Stimulated activated CD8-positive, alpha-beta memory T cell treated with anti-CD3 and anti-CD28 coated beads, Interleukin-7, amount 100 ng/mL, for 4 hours (primary cell): ENCODE data around the gene C1orf21.
"Not testable (repeated sequence)": the region's sequence is repeated elsewhere in the genome, so short reads cannot be mapped to it uniquely, and the experiment has no call there.

Experiments
- DNase-seq, 2 donors: peaks; one replicate each; pipeline ENCODE4 v3.0.0-alpha.2; 2020; ENCODE audit warnings: low read depth in 2 of 2

C1orf21 gene

DNA sequence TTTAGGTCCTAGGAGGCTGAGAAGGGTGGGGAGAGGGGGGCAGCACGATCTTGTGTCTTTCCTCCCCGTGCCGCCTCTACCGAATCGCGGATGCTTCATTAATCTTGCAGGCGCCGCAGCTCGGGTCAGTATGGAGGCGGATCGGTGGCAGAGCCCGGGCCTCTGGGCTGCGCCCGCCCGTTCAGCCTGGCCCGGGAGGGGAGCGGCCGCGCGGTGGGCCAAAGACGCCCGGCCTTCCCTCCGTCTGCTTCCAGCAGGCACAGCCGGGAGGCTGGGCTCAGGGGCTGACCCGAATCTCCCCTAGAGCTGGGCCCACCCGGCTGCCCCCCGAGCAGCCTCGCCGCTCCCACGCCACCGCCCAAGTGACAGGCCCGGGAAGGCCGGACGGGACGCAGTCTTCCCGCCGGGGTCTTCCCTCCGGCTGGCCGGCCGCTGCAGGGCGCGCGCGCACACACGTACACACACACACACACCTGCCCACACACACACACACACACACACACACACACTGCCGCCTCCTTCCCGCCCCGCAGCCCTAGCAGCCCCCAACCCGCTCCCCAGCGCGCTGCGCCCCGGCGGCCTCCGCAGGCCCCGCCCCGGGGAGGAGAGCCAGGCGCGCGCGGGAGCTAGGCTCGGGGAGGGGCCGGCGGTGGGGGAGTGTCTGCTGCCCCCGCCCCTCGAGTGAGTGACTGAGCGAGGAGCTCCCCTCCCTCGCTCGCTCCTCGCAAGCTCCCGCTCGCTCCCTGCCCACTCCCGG, at the start of gene C1orf21:
Gene C1orf21, plus strand, starts transcription at position 718 of the 757 bp plus-strand sequence. CDS start 90,481 bp downstream, outside the sequence.
- peak; percentile 32 to 77 for DNase-seq

DNA sequence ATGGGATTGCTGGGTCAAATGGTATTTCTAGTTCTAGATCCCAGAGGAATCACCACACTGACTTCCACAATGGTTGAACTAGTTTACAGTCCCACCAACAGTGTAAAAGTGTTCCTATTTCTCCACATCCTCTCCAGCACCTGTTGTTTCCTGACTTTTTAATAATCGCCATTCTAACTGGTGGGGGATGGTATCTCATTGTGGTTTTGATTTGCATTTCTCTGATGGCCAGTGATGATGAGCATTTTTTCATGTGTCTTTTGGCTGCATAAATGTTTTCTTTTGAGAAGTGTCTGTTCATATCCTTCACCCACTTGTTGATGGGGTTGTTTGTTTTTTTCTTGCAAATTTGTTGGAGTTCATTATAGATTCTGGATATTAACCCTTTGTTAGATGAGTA, 49.0 kb upstream of the C1orf21 start:
- DNase-seq = not testable (repeated sequence)

- no peak for DNase-seq
Observed at GRCh38 chr1:184340984-184341383, 45.8 kb upstream of the C1orf21 start.

DNA sequence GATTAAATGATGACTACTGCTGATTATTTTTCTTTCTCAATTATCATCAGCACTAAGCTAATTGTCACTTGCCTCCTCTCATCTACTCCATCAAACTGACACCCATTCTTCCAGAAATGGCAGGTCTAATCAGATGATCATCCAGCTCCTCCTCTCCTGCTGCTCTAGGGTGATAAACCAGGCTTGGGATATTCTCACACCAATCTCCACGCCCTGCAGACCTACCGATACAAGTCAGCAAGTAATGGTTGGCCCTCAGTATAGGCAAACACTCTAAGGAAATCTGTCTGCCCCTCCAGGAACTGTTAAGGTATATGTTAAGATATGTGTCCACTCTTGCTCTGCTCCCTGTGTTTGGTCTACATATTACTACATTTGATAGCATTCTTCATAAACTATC, 36.3 kb upstream of the C1orf21 start:
- no peak for DNase-seq

GRCh38 chr1:184351416-184351975, 35.3 kb upstream of the C1orf21 start:
- no peak for DNase-seq

DNA sequence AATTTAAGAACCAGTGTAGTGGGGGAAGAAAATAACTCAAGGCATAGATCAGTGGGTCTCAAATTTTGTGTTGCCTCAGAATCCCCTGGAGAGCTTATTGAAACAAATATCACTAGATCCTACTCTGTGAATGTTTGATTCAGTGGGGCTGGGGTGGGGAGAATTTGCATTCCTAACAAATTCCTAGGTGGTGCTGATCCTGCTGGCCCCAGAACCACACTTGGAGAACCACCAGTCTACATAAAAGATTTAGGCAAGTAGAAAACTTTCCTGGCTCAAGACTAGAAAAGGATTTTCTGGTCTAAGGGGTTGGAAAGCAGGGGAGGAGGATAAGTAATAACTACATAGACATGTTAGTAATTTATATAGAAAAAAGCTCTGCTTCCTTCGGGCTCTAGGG, 34.1 kb upstream of the C1orf21 start:
- DNase-seq = no peak

GRCh38 chr1:184354719-184355118, 32.1 kb upstream of the C1orf21 start:
- no peak for DNase-seq

- no peak for DNase-seq
Observed at GRCh38 chr1:184356891-184357290, 29.9 kb upstream of the C1orf21 start.

DNA sequence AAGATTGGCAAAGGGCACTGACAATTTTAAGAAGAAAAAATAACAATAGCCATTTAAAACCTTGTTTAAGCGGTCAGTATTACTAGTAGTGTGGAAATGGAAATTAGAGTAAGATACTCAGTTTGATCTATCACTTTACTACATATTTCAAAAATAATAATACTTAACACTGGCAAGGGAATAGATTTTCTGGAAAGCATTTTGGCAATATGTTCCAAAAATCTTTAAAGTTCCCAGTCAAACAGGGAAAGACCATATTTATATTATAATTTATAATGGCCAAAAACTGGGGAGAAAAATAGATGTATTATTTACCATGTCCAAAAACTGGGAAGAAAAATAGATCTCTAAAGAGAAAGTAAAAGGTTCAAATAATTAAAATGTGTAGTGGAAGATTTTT, 28.6 kb upstream of the C1orf21 start:
- no peak for DNase-seq

GRCh38 chr1:184359909-184360308, 26.9 kb upstream of the C1orf21 start:
- no peak for DNase-seq

DNA sequence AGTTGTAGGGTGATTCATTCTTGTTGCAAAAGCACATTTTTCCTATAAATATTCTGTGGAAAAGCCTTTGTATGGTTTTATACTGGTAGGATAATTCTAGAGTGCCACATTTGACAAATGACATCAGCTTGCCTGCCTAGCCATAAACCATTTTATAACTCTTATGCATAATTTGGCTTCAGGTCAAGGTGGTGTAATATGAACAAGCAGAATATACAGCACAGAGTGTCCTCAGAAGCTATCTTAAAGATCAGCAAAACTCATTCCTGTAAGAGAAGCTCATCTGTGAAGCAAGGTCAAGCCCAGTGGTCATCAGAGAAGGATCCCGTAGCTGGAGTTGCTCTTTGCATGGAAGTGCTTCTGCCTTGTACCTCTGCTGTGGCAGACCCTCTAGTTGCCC, 24.0 kb upstream of the C1orf21 start:
- no peak for DNase-seq

DNA sequence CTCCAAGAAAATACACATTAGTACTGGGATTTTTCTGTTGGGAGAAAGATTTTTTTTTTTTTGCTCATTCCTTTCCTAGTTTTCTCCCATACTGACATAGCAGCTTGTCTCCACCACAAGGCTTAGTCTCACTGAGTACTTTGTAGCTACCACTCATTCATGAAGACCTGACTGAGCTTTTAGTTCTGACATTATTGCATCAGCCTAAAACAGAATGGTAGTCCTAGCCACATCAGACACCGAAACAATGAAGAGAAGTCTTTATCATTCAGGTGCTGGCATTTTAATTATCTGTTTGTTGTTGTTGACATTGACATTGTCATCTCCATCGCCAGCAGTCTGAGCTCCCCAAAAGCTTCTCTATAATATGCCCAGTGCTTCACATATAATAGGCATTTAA, 21.1 kb upstream of the C1orf21 start:
- DNase-seq = no peak

DNA sequence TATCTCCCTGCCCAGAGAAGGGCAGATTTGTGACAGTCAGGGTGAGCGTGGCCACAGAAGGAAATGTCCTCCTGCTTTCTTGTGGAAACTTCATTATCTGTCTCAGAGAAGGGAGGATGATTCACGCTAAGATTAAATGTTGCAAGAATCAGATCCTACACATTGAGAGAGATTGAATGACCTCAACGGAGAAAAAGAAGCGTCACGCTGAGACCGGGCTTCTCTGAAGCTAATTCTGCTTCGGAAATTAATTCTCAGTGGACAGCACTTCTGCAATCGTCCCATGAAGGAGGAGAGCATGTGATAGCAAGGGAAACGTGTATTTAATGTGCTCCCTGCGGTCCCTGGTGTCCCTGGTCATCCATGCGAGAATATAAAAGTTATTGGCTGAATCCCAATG, 19.8 kb upstream of the C1orf21 start:
- no peak for DNase-seq

DNA sequence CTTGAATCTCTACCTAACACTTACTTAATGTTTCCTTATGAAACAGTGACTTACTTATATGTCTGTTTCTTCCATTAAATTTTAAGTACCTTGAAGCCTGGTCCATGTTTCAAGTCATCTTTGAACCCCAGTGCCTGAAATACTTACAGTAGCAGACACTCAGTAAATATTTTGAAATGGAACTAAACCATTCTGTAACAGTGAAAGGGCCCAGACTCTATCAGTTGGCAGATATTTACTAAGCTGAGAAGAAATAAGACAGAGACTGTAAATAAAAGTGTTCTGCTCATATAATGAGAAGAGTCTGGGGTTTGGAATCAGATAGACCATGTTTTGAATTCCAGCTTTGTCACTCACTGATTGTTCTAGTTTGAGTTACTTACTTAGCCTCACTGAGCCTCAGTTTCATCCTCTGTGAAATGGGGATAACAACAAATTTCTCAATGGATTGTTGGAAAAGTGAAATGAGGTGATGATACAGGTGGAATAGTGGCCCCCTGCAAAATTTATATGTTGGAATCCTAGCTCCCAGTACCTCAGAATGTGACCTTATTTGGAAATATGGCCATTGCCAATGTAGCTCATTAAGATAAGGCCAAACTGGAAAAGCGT, 19.3 kb upstream of the C1orf21 start:
- no peak for DNase-seq

DNA sequence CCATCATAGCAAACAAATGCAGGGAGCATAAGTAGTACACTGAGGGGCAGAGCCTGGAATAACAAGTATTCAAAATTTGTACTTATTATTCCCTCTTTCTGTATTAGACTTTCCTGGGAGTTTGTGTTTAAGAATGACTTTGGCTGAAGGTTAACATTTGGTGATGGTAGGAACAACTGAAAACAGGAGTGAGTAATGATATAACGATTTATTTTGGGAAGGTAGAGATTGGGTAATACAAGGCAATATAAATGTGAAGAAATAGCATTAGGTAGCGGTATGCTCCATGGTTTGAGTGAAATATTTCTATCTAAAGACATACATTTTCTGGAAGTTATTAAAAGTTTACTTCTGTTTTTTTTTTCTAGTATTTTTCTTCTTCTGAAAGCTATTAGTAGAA, 18.5 kb upstream of the C1orf21 start:
- DNase-seq = no peak

DNA sequence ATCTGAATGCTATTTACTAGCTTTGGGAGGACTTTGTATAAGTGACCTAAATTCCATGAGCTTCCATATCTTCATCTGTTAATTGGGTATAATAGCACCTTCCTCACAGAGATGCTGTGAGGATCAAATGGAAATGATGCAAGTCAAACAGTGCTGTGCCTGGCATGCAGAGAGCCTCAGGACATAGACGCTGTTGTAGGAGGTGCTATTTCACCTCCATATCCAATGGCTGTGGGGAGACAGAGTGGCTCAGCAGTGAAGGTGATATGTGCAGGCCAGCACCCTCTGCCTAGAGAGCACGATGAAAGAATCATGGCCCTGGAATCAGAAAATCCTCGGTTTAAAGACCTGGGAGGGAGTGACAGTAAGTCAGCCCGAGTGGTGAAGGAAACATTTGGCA, 16.0 kb upstream of the C1orf21 start:
- no peak for DNase-seq

GRCh38 chr1:184373155-184373554, 13.7 kb upstream of the C1orf21 start:
- no peak for DNase-seq

- no peak for DNase-seq
Observed at GRCh38 chr1:184376369-184376768, 10.5 kb upstream of the C1orf21 start.

GRCh38 chr1:184379111-184379752, 7.6 kb upstream of the C1orf21 start:
- DNase-seq = no peak

- no peak for DNase-seq
Observed at GRCh38 chr1:184380468-184380867, 6.4 kb upstream of the C1orf21 start.

DNA sequence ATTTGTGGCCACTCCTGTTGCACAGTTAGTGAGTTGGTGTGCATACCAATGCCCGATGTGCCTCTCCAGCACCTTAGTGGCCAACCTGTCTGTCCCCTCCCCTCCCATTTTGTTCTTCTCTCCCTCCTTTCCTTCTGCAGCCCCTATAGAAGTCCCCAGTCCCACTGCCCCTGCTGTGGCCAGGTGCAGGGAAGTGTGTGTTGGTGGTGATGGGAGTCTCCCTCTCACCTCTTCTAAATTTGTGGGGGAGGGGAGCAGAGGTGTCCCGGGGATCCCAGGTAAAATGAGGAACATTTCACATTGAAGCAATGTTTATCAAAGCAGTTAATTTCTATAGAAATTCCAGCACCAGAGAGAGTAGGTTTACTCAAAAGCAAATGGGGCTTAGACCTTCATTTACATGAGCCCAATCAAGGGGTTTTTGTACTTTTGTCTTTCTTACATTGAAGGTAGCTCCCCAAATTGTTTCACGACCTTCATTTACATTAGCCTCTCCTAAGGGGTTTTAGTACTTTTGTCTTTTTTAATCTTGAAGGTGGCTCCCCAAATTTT, 3.0 kb upstream of the C1orf21 start:
- DNase-seq = no peak

- no peak for DNase-seq
Observed at GRCh38 chr1:184385865-184386311, 941 bp upstream of the C1orf21 start.
